Stimulated activated CD4-positive, alpha-beta T cell treated with anti-CD3 and anti-CD28 coated beads, Interleukin-12 subunit alpha, Interleukin-12 subunit beta, amount 100 ng/mL, for 24 hours (primary cell): Measurements from ENCODE around the gene VGF.

ENCODE experiments used
- DNase-seq, 2 experiments: peaks; one replicate each; pipeline ENCODE4 v3.0.0-alpha.2; 2020; ENCODE audit warnings: low read depth in 2 of 2

Gene VGF

DNA sequence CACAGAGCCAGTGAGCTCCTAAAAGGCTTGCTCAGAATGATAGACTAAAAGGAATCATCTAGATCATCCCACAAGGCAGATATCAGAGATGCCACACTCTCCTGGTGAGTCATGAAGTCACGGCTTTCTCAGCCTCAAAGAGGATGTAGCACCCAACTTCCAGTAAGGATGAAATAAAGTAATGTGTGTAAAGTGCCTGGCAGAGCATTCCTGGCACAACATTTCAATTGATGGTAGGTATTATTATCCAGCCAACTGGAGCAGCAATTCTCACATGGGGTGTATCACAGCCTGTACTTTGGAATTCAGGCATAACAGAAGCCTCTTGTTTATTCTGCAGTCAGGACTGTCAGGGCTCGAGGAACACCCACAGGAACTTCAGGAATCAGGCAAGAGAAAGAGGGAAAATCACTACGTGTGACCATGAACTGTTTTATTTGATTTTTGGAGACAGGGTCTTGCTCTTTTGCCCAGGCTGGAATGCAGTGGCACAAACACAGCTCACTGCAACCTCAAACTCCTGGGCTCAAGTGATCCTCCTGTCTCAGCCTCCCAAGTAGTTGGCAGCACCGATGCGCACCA lies 20.0 kb upstream of the VGF start:
- no peak for DNase-seq

DNA sequence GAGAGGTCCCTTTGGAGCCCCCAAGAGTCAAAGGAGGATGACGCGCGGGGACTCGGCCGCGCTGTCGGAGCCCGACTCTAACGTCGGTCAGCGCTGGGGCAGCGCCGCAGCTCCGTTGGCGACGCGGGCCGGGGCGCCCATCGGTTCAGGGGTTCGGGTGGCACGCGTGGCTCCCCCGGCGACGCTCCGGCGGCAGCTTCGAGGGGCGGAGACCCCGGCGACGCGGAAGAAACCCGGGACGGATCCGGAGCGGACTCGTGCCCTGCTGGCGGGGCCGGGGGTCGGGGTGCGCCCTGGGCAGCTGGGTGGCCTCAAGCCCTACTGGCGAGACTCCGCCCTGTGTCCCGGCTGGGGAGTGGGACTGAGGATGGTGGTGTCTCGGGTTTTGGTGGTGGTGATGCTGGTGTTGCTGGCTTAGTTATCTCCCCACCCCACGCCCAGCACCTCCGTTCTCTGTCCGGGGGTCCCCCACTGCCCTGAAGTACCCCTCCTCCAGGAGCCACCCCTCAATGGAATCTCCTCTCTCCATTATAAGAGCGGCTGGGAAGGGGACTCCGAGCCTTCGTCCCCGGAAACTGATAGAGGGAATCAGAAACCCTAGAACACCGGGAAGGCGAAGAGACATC lies 14.9 kb upstream of the VGF start, which contains the start of gene NAT16:
Gene NAT16 (minus strand): TSS at position 164 of the 626 bp plus-strand sequence. CDS start 5,486 bp downstream, outside the sequence.
- no peak for DNase-seq

DNA sequence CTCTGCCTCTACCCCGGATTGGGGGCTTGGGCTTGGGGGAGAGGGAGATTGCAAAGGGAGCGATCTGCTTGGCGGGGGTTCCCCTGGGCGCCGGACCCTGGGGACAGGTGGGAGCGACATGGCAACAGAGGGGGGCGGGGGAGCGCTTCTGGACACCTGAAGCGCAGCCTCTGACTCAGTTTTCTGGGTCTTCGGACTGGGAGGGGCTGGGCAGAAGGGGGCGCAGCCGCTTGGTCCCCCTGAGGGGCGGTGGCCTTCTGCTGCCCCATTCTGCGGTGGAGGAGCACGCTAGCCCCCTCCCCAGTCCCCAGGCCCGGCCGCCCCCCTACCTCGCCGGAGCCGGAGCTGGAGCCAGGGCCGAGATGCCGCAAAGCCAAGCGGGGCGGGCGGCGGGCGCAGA lies 14.3 kb upstream of the VGF start:
- DNase-seq: no peak

- DNase-seq: no peak
Observed at GRCh38 chr7:101179117-101179516, 13.7 kb upstream of the VGF start.

- no peak for DNase-seq
Observed at GRCh38 chr7:101177644-101178043, 12.3 kb upstream of the VGF start.

GRCh38 chr7:101175664-101176063 lies 10.3 kb upstream of the VGF start:
- no peak for DNase-seq

- DNase-seq: no peak
Observed at GRCh38 chr7:101174322-101174854, 9.0 kb upstream of the VGF start.

- DNase-seq: peak; percentile 55 to 65
Observed at GRCh38 chr7:101173752-101174244, 8.4 kb upstream of the VGF start.

- no peak for DNase-seq
Observed at GRCh38 chr7:101172854-101173751, 7.7 kb upstream of the VGF start.

GRCh38 chr7:101172005-101172853 lies 6.9 kb upstream of the VGF start:
- no peak for DNase-seq

GRCh38 chr7:101171442-101171837 lies 6.1 kb upstream of the VGF start:
- DNase-seq: no peak

- no peak for DNase-seq
Observed at GRCh38 chr7:101170617-101171441, 5.5 kb upstream of the VGF start.

GRCh38 chr7:101169838-101170551 lies 4.6 kb upstream of the VGF start:
- DNase-seq: peak; percentile 56 to 83

- DNase-seq: no peak
Observed at GRCh38 chr7:101169110-101169837, 3.9 kb upstream of the VGF start.

- no peak for DNase-seq
Observed at GRCh38 chr7:101168412-101169049, 3.2 kb upstream of the VGF start.

DNA sequence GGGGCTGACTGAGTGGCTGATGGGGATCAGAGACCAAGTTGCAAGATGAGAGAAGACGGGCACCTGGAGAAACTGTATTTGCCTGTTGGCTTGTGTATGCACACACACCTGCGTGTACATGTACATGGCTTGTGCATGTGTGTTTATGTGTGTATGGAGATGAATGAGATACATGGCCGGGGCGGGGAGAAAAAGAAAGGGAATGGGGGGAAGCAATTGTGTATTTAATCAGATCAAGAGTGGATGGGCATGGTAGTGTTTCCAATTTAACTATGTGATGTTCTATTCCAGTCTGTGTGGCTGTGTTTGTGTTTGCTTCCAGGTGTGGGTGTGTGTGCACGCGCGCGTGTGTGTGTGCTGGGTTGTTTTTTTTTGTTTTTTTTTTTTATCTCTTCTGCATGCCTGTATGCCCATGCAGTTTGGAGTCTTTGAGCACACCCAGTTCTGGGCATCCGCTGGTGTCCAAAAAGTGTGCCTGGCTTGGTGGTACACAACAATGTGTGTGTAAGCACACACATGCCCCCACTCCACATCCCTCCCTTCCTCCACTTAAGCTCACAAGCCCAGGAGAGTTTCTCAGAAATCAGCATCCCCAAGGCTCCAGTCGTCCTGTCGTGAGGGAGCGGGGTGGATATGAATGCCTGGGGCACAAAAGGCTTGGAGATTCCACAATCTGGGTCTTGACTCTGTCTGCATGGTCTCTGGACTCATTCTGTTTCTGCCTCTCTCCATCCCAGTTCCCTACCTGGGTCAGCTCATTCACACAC lies 2.5 kb upstream of the VGF start:
- no peak for DNase-seq

DNA sequence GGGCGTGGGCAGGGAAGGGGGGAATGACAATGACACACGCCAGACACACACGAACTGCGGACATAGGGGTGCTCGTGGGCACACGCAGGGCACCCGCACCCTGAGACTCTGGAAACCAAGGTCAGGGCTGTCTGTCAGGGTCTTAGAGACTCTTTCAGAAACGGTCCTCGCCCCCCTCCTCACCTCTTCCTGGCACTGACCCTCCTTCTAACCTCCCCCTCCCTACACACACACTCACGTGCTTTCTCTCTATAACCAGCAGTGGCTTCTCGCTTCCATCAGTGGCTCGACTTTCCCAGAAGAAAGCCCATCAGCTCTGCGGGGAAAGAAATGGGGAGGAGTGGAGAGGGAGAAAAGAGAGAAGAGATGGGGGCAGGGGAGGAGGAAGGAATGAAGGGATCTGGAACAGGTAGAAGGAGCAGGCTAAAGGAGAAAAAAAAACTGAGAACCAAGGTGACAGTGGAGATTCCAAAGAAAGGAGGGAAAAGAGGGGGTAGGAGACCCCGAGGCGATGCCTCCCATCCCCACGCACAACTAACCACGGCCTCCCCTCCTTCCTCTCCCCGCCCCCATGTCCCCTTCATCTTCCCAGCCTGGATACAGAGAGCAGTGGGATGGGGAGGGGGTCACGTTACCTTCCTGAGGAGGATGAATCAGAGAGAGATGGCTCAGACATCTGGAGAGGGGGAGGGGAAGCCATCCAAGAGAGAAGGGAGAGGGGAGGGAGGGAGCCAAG lies 1.7 kb upstream of the VGF start:
- no peak for DNase-seq
